SK-N-SH treated with all-trans-retinoic acid at 6 μM for 48 hours (cell line): ENCODE results near the gene CIRBP.

Experiments used
- BACH2 ChIP-seq: fragments of 250-450 bp; sonication (Bioruptor Pico); IDR thresholded peaks from 2 replicates; pipeline ENCODE4 v1.9.0; 2021; ENCODE audit warnings: mild to moderate bottlenecking, borderline replicate concordance
- CREB5 ChIP-seq: fragments of 250-450 bp; sonication (Bioruptor Pico); IDR thresholded peaks from 2 replicates; pipeline ENCODE4 v1.5.1; 2020; ENCODE audit warnings: low read depth, mild to moderate bottlenecking, moderate library complexity
- CSDC2 ChIP-seq: fragments of 250-450 bp; sonication (Bioruptor Pico); IDR thresholded peaks from 2 replicates; pipeline ENCODE4 v1.5.0; 2020; ENCODE audit warnings: mild to moderate bottlenecking, moderate library complexity
- ISL1 ChIP-seq: fragments of 250-450 bp; sonication (Bioruptor Pico); IDR thresholded peaks from 2 replicates; pipeline ENCODE4 v2.1.2; 2022; ENCODE audit warnings: mild to moderate bottlenecking, moderate library complexity
- PPARA ChIP-seq: fragments of 250-450 bp; sonication (Bioruptor Pico); IDR thresholded peaks from 2 replicates; pipeline ENCODE4 v1.5.0; 2020; ENCODE audit warnings: mild to moderate bottlenecking, borderline replicate concordance
- RARB ChIP-seq: fragments of 250-450 bp; sonication (Bioruptor Pico); IDR thresholded peaks from 2 replicates; pipeline ENCODE4 v1.8.0; 2021; ENCODE audit warnings: mild to moderate bottlenecking, moderate library complexity
- SNAI2 ChIP-seq: fragments of 250-450 bp; sonication (Bioruptor Pico); IDR thresholded peaks from 2 replicates; pipeline ENCODE4 v1.5.0; 2020; ENCODE audit warnings: mild to moderate bottlenecking, moderate library complexity
- TCF4 ChIP-seq: fragments of 250-450 bp; sonication (Bioruptor Pico); IDR thresholded peaks from 2 replicates; pipeline ENCODE4 v1.8.0; 2021; ENCODE audit warnings: mild to moderate bottlenecking, moderate library complexity, borderline replicate concordance
- TOX ChIP-seq: fragments of 250-450 bp; sonication (Bioruptor Pico); IDR thresholded peaks from 2 replicates; pipeline ENCODE4 v1.8.0; 2021; ENCODE audit warnings: mild to moderate bottlenecking, moderate library complexity, borderline replicate concordance
- ZC3H10 ChIP-seq: fragments of 250-450 bp; sonication (Bioruptor Pico); IDR thresholded peaks from 2 replicates; pipeline ENCODE4 v1.5.1; 2021; ENCODE audit warnings: mild to moderate bottlenecking, moderate library complexity
- ZFP3 ChIP-seq: fragments of 250-450 bp; sonication (Bioruptor Pico); IDR thresholded peaks from 2 replicates; pipeline ENCODE4 v1.5.0; 2020; ENCODE audit warnings: mild to moderate bottlenecking, moderate library complexity
- ZFP30 ChIP-seq: fragments of 450-650 bp; formaldehyde crosslinking; IDR thresholded peaks from 2 replicates; pipeline ENCODE4 v1.5.0; 2022; ENCODE audit warnings: mild to moderate bottlenecking, moderate library complexity
- ZNF565 ChIP-seq: fragments of 450-650 bp; formaldehyde crosslinking; conservative IDR thresholded peaks from 2 replicates; pipeline ENCODE4 v1.5.0; 2020; ENCODE audit warnings: low read depth, mild to moderate bottlenecking, moderate library complexity
- ZNF70 ChIP-seq: fragments of 450-650 bp; formaldehyde crosslinking; IDR thresholded peaks from 2 replicates; pipeline ENCODE4 v1.5.0; 2020; ENCODE audit warnings: mild to moderate bottlenecking, moderate library complexity

- TF ChIP-seq ZFP30 (no peak), ZC3H10 (no peak), RARB (CRISPR knock-in tag) (no peak), ISL1 (no peak), CREB5 (CRISPR knock-in tag) (no peak), TOX (CRISPR knock-in tag) (no peak), TCF4 (CRISPR knock-in tag) (no peak), BACH2 (CRISPR knock-in tag) (no peak), PPARA (CRISPR knock-in tag) (no peak), ZNF565 (CRISPR knock-in tag) (no peak), SNAI2 (CRISPR knock-in tag) (no peak), ZFP3 (CRISPR knock-in tag) (no peak), ZNF70 (no peak), CSDC2 (CRISPR knock-in tag) (no peak)
Observed at GRCh38 chr19:1276628-1277022, 7.5 kb downstream of the CIRBP start.
